Ammon's horn (tissue), 1 donor: ENCODE data around the gene KIF6.
"Not testable (repeated sequence)": the region's sequence is repeated elsewhere in the genome, so short reads cannot be mapped to it uniquely, and the experiment has no call there.

Experiments used
- DNase-seq: peaks from one replicate; pipeline ENCODE4 v3.0.0-alpha.2; 2016; ENCODE audit warnings: low spot score

The KIF6 gene

DNA sequence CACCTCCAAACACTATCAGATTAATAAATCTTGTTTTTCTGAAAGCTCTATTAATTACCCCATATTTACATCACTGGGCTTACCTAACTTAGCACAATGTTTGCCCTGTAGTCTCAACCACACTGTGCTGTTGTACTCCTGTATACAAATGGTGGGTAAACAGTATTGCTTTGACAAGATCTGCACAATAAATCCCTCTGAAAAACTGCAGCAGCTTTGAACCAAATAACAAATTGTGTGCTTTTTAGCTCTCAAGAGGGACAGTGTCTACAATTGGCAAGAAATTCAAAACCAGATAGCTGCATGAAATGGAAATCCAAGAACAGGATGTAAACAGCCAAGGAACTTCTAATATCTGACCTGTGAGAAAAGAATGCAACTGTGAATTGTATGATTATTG is 10.4 kb downstream of the KIF6 start:
- peak; percentile 77 for DNase-seq

DNA sequence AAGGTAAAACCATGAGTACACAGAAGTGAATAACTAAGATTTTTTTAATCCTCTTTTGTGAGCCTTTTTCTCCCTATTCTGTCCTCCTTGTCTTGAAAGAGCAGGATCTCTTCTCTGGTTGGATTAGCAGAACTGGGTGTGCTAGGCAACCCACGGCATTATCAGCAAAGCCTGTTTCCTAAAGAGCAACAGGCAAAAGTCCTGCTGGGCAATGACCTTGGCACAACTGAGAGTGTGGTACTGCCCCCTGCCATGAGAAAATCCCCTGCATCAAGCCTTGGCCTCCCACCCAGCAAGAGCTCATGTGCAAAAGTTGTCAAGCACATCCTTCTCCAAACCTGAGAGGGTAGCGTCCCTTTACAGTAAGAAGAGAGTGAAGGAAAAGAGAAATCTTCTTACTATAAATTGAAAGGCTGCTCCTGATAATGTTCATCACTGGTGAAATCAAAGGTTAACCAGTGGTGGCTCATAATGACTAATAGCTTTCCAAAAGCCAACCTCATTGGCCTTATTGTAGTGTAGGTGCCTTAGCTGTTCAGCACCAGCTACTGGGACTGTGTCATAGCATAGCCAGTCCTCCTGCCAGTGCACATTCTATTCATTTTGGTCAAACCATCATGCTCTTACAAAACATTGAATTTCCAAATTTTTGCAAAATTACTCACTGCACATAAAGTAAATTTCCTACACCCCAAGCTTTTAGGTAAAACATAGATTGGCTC is 17.1 kb downstream of the KIF6 start:
- DNase-seq = no peak

DNA sequence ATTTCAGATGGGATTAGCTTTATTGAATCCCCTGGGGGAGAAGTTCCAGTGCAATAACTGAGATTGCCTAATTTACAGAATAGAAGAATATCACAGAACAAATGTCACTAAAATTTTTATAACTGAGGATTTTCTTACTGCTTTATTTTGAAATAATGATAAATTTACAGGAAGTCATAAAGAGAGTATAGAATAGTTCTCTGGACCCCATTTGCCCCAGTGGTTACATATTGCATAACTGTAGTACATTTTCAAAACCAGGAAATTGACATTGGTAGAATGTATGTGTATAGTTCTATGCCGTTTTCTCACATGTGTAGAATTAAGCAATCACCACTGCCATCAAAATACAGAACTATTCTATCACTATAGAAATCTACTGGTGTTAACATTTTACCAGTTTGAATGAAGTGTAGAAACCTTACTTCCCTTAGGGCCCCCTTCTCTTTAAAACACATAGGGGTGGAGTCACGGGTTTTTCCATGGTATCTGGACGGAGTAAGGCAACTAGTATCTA is 18.3 kb downstream of the KIF6 start:
- DNase-seq = no peak

DNA sequence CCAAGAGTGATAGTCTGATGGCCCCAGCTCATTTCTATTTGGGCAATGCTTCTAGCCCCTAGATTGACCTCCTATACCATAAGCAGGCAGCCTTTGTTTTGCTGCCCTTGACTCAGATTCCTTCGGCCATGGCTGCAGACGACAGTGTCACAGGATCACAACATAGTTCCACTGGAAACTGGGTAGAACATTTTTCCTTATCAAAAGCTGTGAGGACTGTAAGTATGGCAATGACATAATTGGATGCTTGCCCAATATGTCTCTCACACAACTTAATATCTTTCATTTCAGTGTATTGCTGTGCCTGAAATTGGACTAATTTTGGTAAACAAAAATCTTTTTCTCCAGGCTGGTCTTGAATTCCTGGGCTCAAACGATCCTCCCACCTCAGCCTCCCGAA is 22.9 kb downstream of the KIF6 start:
- DNase-seq = no peak

DNA sequence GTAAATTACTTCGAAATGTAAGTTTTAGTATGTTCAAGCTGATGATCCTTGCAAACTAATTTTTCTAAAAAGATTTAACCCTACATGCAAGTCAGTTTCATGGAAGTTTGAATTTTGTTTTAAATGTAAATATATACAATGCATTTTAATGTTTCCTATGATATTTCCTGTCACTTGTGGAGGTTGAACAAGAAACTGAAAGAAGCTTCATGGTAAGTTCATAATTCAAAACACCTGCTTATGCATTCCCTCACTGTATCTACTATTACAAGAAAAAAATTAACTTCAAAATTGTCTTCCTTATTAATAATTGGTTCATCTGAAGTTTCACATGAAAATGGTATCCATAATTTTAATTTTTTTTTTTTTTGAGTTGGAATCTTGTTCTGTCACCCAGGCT is 24.8 kb downstream of the KIF6 start:
- DNase-seq = no peak

DNA sequence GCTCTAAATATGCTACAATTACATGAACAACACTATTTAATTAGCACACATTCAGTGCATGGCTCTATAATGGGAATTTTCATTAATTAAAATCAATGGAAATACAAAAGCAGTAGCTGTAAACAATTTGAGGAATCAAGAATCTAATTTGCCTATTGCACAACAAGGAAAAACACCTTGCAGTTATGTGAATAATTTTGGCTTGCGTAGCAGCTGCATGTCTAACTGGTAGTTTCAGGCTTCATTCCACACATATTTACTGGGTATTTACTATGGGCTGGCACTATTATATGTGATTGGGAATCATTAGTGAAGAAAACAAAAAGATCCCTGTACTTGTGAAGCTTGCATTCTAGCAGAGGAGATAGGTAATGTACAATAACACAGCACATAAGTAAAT is 26.4 kb downstream of the KIF6 start:
- no peak for DNase-seq

DNA sequence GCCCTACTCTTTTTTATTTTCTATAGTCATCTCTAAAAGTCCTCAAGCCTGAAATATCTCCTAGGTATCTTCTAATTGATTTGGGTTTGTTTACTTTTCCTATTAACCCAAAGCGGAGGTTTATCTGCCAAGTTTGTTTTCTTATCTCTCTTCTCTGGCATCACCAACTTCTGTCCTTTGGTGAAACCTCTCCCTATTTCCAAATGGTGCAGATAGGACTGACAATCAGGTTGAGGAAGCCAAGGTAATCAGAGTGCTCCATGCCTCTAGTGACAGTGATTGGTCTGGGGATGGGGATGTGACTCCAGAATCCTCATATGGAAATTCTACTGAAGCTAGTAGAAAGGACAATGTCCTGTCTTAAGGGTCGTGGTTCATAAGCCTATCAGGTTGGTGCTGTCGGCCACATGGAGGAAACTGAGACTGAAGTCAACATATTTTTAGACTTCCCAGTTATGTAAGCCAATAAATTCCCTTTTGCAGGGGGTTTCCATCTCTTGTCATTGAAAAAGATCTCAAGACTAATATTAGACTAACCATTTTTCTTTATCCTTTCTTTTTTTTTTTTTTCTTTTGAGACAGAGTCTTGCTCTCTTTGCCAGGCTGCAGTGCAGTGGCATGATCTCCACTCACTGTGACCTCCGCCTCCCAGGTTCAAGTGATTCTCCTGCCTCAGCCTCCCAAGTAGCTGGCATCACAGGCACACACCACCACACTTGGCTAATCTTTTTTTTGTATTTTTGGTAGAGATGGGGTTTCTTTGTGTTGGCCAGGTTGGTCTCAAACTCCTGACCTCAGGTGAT is 28.0 kb downstream of the KIF6 start:
- DNase-seq = no peak

DNA sequence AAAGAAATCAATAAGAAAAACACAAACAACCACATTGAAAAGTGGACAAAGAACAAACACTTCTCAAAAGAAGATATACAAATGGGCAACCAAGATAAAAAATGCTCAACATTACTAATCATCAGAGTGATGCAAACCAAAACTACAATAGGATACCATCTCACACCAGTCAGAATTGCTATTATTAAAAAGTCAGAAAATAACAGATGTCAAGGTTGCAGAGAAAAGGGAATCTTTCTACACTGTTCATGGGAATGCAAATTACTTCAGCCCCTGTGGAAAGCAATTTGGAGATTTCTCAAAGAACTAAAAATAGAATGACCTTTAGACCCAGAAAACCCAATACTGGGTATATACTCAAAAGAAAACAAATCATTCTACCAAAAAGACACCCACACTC is 29.8 kb downstream of the KIF6 start:
- DNase-seq = no peak

DNA sequence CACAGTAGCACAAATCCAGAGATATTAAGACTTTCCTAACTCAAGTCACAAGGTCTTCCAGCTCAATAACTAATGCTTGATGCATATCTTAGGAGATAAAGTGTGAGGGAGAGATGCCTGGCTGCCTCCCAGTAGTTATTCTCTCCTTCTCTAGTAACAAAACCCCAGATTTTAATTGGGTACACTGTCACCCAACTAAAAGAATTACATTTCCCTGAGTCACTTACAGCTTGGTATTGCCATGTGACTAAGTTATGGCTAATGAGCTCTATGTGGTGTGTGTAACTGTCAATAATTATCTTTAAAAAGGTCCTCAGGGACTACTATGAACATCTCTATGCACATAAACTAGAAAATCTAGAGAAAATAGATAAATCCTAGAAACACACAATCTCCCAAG is 32.0 kb downstream of the KIF6 start:
- DNase-seq = no peak

DNA sequence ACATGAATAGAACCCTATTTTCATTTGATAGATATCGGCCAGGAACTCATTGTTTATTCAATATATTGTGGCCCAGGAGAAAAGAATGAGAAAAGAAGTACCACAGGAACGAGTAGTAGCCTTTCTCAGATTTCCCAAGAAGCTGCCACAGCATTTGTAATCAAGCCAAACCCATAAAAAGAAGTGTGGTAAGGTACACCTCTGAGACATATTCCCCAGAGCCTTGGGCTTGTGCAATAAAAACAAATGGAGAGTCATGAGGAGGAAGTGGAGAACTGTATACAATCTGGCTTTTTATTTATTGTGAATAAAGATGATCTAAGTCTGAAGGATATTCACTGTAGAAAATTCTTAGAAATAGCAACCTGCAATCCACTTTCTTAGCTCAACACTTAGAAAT is 36.7 kb downstream of the KIF6 start:
- no peak for DNase-seq

DNA sequence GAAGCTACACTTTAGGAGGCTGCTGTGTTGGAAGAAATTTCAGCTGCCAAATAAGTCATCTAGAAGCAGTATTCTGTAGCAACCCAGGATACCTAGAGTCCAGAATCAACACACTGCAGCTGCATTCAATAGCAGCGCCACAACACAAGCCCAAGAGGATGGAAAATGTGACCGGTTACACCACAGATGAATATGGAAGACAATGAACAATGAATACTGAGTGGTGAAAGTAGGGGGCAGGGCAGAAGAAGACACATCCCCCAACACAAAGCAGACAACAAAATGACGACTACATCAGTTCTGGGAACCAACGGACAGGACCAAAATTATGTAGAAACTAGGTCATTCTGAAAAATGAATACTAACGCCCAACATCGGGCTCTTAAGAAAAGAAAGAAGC is 38.2 kb downstream of the KIF6 start:
- peak; percentile 94 for DNase-seq

DNA sequence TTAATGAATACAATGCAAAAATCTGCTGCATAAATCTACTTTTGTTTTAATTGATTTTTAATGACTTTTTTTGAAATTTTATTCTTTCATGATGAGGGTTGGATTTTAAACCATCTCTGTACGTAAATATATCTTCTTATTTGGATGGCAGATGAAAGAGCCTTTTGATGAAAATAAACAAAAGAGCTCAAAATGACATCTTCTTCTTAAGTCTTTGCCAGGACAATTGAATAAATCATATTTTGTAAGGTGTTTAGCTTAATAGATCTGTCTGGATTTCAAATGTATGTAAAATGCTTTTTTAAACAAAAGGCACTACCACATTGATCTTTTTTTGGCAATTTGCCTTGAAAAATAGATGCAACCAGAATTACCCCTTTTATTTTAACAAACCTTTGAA is 39.3 kb downstream of the KIF6 start:
- no peak for DNase-seq

DNA sequence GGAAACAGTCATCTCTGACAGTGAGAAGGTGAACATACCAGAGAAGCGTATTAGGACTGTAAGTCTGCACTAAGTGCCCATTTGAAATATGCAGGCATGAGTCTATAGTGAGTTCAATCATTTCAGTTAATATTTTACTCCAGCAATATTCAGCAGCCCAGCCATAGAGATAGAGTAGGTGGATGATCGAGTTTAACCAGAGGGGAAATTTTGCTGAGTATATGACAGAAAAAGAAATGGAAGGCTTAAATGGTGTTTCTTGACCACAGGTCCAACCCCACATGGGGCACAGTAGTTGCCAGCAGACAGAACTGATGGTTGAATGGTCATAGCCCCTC is 39.8 kb downstream of the KIF6 start:
- DNase-seq = no peak

DNA sequence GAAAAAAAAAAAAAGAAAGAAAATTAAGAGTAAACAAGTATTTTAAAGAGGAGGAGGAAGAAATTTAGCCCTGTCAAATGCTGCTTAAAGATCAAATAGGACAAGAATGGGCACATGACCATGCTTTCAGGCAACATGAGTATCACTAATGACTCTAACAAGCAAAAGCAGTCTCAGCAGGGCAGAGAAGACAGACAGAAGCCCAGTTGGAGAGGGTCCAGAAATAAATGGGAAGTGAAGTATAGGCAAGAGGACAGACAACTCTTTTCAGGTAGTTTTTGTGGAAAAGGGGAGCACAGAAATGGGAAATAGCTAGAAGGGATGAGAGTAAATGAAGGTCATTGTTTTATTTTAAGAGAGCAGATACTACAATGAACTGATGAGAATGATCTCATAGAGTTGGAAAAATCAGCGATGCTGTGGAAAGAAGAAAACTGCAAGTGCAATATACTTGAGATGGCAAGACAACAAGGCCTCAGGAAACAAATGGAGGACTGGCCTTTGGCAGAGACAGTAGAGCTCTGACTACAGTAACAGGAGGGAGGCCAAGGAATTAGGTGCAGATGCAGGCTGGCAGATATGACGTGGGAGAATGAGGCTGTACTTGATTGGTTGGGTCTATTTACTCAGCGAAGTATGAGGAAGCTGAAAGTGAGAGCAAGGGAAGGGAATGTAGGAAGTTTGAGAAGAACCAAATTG is 40.3 kb downstream of the KIF6 start:
- DNase-seq = peak; percentile 53

DNA sequence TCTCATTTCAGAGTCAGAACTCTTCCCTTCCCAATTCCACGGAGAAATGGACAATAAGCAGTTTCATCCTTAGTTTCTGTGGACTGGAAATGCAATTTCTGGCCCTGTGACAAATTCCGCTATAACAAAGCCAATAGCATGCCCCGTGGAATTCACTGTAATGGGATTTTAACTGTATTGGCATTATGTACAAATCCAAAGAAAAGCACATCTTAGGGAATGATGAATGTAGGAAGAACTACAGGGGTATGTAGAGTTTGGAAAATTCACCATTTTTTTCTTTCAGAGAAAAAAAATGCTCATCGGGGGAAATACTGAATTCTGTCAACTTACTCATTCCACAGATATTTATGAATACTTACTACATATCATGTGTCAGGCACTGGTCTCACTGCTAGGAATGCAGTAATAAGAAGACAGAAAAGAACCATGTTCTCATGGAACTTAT is 43.5 kb downstream of the KIF6 start:
- DNase-seq = no peak

DNA sequence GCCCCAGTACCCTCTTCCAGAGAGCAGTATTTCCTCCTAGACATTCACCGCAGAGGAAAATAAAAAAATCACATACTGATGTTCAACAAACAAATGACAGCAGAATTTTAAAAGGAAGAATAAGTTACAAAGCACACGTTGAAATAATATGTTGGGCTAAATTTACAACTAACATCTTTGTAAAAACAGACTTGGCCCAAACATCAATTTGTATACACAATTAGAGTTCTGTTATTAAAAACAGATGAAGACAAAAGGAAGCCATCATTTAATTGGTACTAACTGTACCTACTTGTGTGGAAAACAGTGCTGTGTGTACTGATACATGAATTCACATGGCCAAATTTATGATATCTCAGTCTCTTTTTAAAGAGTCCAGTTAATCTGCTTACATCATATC is 46.3 kb downstream of the KIF6 start:
- no peak for DNase-seq

DNA sequence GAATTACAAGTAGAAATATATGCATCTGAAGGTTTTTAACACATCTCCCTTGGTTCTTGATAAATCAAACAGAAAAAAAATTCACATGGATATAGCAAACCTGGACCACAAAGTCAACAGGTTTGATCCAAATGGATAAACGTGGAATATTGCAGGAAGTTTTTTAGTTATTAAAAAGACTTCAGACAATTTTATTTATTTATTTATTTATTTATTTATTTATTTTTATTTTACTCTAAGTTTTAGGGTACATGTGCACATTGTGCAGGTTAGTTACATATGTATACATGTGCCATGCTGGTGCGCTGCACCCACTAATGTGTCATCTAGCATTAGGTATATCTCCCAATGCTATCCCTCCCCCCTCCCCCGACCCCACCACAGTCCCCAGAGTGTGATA is 47.9 kb downstream of the KIF6 start:
- DNase-seq = not testable (repeated sequence)

DNA sequence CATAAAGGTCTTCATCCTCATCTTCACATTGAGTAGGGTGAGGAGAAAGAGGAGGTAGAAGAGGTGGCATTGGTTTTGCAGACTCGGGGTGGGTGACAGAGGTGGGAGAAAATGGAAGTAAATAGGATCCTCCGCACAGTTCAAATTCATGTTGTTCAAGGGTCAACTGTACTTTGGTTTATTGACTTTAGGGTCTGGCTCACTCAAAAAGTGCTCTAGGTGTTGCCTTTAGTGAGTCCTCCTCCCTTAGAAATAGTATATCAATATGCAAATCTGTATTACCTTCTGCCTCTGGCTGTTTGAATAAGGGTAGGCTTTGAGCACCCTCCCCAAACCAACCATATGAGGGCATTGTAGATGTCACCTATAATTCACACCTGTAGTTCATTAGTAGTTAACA is 54.7 kb downstream of the KIF6 start:
- no peak for DNase-seq

DNA sequence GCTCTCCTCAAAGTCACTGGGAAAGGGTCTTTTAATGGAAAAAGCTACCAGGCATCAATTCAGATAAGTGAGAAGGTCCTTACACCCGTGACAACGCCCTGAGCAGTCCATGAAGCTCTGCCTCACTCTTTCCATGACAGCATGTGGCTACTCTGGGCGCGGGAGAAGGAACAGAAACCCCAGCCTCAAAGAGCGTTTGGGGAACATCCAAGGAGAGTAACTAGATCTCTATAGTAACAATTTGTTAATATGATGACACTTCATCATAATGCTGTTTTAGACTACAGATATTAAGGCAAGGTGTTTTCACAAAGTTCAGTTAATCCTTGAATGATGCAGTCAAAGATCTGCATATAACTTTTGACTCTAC is 55.2 kb downstream of the KIF6 start:
- DNase-seq = no peak

DNA sequence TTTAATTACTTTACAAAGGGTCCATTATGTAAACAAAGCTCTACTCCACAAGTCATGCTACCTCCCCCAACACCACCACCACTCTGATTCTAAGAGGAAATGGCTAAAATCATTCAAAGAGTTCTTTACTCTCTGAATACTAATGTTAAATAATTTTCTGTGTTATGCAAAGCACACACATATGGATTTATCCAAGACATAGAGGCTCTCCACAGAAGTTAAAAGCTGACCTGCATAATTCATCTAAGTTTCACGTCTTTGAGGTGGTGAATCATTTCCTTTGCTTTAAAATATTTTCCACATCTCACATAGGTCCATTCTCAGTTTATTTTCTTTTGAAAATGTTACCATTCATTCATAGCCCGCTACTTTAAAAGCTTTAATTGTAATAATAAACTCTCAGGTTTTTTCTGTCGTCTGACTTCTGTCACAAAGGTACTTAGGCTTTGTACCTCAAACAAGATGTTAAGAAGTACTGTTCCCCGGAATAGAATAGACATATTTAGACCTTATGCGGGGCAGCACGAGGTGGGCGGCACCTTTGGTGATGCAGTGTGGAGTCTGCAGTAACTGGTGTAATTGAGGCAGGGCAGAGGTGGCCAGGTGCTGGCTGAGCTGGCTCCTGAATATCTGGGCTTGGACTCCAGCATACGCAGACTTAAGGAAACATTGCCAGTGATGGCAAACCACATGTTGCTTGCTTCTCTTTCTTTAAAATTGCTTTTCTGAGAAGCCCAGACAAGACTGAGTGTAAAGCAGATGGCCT is 55.8 kb downstream of the KIF6 start:
- DNase-seq = no peak

DNA sequence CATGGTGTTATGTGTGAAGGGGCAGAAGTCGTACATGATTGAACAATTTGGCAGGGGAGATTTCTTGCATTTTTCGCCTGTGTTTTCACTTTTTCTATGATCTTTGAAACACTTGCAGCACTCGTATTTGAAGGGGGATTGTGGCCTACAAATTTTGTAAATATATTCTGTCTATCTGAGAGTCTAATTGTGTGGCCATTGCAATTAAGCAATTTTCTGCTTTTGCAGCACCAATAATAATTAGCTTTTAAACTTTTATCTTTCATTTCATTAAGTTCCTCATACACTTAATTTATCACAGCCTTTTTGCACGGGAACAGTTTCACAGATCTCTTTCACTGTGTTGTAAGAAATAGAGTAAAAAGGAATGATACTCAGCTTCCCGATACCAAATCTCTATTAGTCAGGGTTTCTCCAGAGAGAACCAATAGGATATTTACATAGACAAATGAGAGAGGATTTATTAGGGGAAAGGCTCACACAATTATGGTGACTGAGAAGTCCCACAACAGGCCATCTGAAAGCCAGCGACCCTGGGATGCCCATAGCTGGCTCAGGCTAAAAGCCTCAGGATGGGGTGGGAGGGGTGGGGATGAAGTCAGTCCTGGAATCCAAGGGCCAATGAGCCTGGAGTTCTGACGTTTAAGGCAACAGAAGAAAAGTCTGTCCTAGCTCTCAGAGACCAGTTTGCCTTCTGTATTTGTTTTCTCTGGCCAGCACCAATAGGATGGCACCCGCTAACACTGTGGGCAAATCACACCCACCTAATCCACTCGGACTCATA is 58.3 kb downstream of the KIF6 start:
- no peak for DNase-seq
